GM06990 (cell line): ENCODE data around the gene BIRC7.

Experiments used
- DNase-seq: peaks from one replicate; pipeline ENCODE4 v3.0.0-alpha.2; 2011; ENCODE audit not compliant: insufficient read length; ENCODE audit errors: extremely low read depth
- H3K27me3 ChIP-seq: replicated peaks from 2 replicates; pipeline ENCODE4 v1.6.0; 2011; ENCODE audit warnings: low read length; ENCODE audit not compliant: control insufficient read depth, insufficient read depth
- H3K36me3 ChIP-seq: 2 replicates; pipeline ENCODE4 v1.5.1; 2011; ENCODE audit warnings: low read length; ENCODE audit not compliant: control insufficient read depth, insufficient read depth
- H3K4me3 ChIP-seq: replicated peaks from 2 replicates; pipeline ENCODE4 v1.5.1; 2011; ENCODE audit warnings: low read depth, mild to moderate bottlenecking, control low read depth, low read length
- CTCF ChIP-seq: IDR thresholded peaks from 2 replicates; pipeline ENCODE4 v1.5.1; 2011; ENCODE audit warnings: low read length, control low read depth, mild to moderate bottlenecking, inconsistent platforms; ENCODE audit not compliant: insufficient read depth, poor library complexity, severe bottlenecking

Gene BIRC7

GRCh38 chr20:63202811-63203526, 32.7 kb upstream of the BIRC7 start:
- Histone ChIP-seq H3K27me3 (no peaks in the 10 kb centered on the region), H3K4me3 (no peak overlapping the region), H3K36me3 (peaks cover 37% of the 10 kb centered on the region)
- DNase-seq = no peak
- TF ChIP-seq CTCF = no peak

- peaks cover 40% of the 10 kb centered on the region for H3K36me3 ChIP-seq
- TF ChIP-seq CTCF = no peak
- DNase-seq = no peak
These were observed 31.3 kb upstream of the BIRC7 start for GRCh38 chr20:63204362-63204761.

DNA sequence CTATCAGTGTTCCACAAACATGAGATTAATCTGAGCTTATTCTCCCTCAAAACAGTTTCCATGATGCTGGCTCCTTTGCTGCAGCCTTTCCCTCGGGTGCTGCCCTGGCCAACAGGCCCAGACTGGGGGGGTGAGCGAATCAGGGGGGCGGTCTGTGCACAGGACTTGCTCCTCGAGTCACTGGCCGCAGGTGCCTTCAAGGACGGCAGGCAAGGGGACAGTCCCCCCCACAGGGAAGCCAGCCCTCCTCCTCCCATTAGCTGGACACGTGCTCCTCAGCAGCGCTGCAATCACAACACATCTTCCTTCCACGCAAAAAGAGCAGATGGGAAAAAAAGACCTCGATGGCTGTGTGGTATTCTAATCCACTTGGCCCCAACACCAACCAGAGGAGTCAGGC, 29.8 kb upstream of the BIRC7 start:
- Histone ChIP-seq H3K27me3 (no peaks in the 10 kb centered on the region), H3K36me3 (peaks cover 49% of the 10 kb centered on the region), H3K4me3 (no peak overlapping the region)
- no peak for TF ChIP-seq CTCF
- no peak for DNase-seq

More at GRCh38 chr20:63204362-63204761, 31.3 kb upstream of the BIRC7 start:
- no peaks in the 10 kb centered on the region for H3K27me3 ChIP-seq
- no peak overlapping the region for H3K4me3 ChIP-seq

GRCh38 chr20:63206878-63207277, 28.8 kb upstream of the BIRC7 start:
- Histone ChIP-seq H3K4me3 (no peak overlapping the region), H3K36me3 (peaks cover 49% of the 10 kb centered on the region), H3K27me3 (no peaks in the 10 kb centered on the region)
- no peak for DNase-seq
- TF ChIP-seq CTCF = no peak

DNA sequence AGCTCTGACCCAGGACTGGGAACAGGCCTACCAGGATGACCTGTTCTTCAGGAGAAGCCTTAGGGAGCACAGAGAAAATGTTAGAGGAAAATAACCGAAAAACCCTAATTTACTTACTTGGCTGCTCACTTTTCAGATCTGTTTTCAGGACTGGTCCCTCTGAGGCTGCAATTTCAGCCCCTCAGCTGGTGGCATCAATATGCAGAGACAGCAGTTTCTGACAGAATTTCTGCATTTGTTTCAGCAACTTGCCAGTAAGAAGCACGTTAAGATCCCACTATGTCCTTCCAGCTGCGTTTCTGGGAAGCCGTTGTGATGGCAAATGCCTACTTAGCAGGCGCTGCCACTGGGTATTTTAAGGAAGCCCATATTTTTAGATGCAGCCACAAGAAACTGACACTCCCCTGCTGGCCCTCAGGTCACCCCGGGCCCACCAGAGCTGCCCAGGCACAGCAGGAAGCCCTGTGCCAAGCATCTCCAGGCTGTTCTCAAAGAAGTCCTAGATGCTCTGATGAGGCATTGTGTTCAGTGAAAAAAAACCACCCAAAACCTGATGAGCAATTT, 27.3 kb upstream of the BIRC7 start:
- TF ChIP-seq CTCF = no peak
- DNase-seq = no peak
- Histone ChIP-seq H3K36me3 (peaks cover 44% of the 10 kb centered on the region), H3K27me3 (no peaks in the 10 kb centered on the region), H3K4me3 (no peak overlapping the region)
